Activated naive CD4-positive, alpha-beta T cell treated with anti-CD3 and anti-CD28 coated beads, Interleukin-2, amount 50 U/mL, for 16 hours (primary cell): ENCODE results near the gene MYL5.
"Not testable (repeated sequence)": the region's sequence is repeated elsewhere in the genome, so short reads cannot be mapped to it uniquely, and the experiment has no call there.

Source experiments
- DNase-seq: peaks from one replicate; pipeline ENCODE4 v3.0.0-alpha.2; 2020

MYL5 gene

DNA sequence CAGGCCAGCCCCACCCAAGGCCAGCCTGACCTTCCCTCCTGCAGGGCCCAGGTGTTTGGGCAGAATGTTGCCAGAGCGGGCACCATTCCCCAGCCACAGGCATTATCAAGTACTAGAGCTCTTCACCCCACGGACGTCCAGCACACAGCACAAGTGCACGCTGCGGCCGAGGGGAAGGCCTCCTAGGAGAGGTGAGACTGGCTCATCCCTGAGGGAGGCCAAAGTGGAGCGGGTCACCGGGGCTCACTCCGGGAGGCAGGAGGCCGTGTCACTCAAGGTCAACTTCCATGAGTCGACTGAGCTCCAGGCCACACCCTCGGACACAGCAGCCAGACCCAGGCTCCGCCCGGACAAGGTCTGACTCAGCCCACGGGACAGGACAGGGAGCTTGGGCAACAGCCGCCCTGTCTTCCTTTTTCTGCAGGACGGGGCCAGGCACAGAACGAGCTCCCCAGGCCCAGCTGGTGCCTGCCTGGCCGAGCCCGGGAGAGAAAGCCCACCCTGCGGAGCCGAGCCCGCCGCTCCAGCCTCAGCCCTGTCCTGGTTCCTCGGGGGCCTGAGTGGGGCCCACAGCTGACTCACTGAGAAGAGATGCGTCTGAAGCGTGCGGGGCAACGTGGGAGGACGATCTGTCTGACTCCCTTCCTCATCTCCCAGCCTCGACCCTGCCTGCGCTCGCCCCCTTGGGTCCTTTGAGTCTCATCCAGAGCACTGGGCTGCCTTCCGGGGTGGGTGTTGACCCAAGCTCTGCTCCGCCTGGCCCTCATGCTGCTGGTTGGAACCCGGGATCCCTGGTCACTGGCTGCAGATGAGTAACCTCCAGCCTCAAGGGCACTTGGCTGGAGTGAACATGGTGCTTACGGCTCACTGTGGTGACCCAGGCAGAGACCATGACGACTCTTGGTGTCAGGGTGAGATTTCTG lies 13.0 kb downstream of the MYL5 start:
- no peak for DNase-seq

DNA sequence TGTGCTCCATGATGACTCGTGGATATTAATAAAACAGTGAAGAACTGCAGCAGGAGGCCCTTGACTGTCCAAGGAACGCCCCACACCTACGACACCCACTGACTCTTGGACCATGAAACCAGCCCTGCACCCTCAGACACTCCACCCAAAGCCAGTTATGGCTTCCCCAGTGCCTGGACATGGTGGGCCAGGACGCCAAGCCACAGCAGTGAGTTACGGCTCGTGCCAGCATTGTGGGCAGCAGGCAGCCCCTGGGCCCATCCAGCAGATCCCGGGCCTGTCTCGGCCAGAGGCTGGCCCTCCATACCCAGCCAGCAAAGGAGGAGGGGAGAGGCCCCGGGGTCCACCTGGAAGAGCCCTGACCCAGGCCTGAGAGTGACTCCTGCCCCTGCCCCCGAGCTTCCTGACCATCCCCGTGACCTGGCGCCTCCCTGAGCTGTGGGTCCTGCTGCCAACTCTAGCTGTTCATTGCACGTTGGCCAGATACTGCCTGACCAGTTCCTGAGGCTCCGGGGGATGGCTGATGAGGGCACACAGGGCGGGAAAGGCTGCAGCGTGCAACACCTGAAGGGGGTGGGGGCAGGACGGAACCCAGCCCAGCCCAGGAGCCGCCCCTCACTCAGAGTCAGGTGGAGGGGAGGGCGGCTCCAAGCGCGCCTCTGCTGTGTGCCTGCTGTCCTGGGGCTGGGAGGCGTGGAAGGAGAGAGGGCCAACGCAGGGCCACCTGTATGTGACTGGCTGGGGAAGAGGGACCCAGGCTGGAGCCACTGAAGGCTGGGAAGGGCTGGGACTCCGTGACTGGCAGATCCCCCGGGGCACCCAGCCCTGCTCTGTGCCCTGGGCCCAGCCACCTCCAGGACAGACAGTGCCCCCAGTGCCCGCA lies 13.9 kb downstream of the MYL5 start:
- no peak for DNase-seq

DNA sequence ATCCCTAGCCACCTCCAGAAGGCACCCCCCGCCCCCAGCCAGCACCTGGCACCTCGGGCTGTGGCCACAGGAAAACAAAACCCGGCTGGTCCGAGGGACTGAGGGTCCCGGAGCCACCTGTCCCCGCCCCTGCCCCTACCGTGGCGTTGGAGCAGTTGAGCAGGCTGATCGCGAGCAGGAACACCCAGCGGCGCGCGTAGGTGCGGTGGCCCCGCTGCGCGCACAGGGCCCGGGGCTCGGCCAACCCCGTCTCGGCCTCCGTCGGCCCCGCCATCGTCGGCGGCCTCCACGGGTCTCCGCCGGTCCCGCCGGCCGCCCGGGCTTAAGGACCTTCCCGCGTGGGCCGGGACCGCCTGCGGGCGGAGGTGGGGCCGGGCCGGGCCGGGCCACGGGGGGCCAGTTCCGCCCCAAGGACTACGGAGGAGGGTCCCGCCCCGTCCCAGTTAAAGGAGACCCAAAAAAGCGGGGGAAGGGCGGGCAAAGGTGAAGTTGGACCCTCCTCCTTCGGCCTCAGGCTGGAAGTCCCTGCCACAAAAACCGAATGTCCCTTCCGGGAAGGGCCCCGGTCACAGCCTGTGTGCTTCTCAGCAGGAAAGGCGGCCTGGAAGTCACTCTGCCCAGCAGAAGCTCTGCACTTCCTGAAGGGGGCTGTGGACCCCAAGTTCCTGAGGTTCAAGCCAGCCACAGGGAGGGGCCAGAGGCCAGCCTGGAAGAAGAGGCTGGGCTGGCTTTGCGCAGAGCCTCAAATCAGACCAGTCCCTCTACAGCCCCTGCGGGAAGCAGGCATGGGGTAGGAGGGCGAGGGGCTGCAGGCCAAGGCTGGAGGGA lies 14.7 kb downstream of the MYL5 start, which contains the start of gene SLC49A3:
Gene SLC49A3, minus strand, starts transcription at position 298 of the 828 bp plus-strand sequence. Its CDS starts 24 bp downstream, at position 274.
- DNase-seq: peak; percentile 8

DNA sequence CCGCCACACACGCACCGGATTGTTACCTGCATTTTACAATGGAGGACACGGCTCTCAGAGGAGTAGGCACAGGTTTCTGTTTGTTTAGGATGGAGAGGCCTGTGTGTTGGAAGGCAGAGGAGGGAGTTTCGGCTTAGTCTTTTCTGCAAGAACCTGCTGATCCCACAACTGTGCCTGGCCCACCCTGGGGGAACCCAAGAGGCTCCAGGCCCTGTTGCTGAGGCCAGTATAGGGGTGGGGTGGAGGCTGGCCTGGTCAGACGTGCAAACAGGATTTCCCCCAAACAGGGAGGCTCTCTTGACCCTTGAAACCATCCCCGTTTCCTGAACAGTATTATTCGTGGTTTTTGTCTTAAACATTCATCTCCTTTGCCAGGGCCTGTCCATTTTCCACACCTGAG lies 15.4 kb downstream of the MYL5 start:
- DNase-seq: no peak

DNA sequence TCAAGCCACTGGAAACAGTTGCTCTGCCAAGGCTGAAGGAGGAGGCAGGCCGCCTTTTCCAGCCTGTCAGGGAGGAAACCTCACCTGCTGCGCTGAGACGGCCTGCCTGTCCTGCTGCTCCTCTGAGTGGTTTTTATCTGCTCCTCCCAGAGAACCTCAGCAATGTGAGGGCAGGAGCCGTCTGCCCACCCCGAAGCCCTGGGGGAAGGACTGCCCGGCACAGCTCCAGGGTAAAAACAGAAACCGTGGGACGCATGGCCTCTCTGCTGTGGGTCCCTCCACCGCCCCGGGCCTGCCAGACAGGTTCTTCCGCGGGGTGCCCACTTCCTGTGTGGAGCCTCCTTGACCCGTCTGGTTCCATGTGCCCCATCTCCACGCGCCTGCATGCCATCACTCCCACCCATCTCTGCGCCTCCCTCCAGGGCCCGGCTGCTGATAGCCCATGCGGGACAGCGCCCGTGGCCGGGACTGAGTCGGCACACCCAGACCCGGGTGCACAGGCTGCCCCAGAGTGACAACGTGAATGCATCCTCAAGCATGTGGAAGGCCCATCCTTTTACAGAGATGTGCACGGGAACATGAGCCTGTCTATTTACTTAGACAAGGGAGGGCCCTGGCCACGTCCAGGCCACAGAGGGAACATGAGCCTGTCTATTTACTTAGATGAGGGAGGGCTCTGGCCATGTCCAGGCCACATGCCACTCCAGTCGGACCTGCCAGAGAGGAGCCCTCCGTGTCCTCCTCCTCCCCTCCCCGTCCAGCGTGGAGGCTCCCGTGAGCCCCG lies 18.6 kb downstream of the MYL5 start:
- no peak for DNase-seq

DNA sequence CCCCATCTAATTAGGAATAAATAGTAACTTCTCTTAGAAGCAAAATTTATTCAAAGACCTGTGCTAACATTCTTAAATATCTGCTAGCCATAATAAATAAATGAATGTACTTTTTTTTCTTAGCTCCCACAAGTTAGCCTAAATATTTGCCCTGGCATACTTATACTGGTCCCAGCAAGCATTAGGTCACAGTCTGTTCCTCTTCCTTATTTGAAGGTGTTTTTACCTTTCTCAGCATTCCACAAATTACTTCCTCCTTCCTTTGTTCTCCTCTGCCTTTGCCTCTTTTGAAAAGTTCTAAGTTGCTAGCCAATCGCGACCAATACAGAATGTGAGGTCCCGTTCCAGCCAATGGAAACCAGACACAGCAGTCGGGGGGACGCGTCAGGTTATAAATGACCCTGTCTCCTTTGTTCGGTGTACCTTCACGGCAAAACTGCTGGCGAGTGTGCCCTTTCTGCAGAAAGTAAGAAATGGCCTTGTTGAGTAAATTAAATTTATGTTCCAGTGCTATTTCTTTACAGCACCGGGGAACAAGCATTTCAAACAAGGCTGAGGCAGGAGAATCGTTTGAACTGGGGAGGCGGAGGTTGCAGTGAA lies 20.1 kb downstream of the MYL5 start:
- DNase-seq: not testable (repeated sequence)

DNA sequence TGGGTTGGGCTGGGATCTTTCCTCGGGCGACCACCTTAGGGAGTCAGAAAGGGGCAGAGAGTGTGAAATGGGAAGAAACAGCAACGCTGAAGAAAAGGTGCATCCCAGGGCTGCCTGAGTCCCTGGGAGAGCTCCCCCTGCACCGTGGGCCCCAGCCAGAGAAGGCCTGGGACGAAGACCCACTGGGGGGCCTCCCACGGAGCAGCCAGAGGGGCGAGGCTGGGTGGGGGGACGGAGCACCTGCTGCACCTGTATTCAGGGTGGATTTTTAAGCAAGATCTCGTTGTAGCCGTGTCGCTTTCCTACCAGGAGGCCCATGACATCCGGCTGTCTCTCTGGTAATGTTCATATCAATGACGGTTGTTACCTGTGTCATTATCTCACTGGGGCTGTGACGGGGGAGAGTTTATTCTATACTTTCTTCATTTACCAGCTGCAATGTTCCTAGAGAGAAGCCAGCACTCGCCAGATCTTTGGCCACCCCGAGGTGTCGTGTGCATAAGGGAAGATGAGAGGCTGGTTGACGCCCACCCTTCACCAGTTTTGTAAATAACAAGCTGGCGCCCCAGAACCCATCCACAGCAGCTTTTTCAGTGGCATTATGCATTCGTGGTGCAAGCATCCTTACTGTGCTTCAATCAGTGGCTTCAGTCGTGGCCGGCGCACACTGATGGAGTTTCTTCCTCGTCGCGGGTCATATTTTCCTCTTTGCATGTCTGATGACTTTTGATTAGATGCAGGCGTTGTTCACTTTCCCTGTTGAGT lies 25.7 kb downstream of the MYL5 start:
- DNase-seq: no peak

DNA sequence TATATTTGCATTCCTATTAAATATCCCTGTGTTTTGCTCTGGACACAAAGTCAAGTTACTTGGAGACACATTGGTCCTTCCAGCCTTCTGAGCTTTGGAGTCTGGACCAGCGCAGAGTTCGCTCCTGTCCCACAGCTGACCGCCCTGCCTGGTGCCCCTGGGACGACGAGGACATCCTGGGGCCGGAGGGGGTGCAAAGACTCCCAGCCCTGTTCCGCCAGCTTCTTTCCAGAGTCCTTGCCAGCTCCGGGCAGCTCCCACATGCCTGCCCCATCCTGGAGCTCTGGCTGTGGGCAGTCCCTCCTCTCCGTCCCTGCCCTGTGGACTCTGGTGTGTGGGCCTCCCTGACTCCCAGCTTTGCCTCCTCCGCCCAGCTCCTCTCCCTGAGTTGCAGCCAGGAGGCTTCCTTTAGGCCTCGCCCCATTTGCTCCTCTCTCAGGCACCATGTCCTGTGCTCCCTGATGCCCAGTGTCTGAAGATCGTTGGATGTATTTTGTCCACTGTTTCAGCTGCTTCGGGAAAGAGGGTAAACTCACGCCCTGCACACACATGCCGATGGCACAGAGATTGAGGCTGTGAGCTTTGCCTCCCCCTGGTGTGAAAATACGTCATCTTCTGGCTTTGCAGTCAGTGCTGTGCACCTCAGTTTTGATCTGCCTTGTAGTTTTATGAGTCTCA lies 26.4 kb downstream of the MYL5 start:
- DNase-seq: no peak

DNA sequence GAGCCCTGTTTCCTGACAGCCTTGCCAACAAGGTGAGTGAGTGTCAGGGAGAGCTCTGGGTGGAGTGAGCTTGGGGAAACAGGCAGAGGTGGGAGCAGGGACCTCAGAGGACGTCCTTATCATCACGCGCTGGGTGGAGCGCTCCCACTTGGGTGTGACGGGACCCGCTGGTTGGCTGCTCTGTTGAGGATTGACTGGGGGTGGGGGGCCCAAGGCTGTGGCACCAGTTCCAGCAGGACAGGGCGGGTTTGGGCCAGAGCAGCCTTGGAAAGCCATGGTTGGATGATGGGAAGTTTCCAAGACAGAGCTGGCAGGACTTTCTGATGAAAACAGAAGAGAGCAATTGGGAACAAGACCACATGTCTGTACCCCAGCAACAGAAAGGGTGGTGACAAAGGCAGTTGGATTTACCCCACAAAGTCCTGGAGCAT lies 28.3 kb downstream of the MYL5 start:
- no peak for DNase-seq

DNA sequence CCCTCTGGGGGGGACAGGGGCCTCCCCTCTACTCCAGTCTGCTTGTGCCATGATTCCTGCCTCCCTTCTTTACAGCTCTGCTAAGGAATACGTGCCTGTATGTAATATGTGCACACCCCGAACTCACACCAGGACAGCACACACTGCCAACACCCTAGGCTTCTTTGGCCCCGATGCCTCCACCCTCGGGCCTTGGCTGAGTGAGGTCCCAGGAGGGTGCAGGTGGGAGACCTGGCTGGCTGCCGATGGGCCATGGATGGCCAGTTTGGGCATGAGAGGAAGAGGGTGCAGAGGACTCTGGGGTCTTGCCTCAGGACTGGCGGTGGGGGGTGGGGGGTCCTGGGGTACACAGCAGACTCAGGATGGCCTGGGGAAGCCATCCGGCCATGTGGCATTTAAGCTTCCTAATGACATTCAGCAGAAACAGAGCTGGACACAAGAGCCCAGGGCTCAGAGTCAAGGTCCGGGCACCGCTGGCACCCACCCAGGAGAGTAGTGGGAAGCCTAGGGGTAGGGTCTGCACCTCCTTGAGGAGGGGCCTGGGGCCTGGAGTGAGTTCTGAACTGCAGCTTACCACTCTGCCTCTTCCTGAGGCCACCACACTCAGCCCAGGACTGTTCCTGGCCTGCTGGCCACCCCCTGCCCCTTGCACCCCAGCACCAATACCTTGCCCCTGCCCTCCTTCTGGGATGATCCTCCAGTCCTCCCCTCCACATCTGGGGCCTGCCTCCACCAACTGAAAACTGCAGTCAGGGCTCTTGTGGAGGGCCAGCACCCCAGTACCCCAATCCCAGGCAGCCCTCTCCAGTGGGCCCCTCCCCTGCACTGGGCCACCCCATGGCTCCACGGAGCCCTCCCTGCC lies 29.2 kb downstream of the MYL5 start:
- DNase-seq: no peak

DNA sequence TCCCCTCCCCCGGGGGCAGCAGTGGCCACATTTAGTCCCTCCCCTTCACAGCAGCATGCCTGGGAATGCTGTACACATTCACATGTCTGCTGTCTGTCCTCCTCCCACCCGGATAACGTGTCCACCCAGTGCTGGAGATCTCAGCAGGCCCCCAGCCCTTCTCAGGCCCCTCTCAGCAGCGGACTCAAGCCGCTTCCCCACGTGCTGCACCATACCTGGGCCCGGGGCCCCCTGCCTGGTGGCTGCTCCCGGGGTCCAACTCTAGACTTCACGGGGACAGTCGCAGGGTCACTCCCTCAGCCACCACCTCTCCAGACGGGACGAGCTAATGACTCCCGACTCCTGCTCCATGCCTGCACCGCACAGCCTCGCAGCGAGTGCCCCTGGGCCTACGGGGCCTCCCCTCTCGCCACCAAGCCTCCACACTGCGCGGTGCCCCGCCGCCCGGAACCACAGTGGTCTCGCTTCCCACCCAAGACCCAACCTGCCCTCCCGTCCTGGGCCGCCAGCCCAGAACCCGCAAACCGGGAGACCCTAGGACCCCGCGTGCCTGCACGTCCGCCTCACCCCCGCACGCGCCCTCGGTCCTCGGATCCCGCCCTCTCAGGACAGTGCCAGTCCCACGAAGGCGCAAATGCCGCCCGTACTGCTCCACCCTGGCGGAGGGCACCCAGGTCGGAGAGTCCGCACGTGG lies 30.0 kb downstream of the MYL5 start:
- DNase-seq: no peak

DNA sequence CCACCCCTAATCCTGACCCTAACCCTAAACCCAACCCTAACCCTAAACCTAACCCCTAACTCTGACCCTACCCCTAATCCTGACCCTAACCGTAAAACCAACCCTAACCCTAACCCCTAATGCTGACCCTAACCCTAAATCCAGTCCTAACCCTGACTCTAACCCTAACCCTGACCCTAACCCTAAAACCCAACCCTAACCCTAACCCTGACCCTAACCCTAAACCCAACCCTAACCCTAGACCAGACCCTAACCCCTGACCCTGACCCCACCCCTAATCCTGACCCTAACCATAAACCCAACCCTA lies 30.6 kb downstream of the MYL5 start:
- no peak for DNase-seq

DNA sequence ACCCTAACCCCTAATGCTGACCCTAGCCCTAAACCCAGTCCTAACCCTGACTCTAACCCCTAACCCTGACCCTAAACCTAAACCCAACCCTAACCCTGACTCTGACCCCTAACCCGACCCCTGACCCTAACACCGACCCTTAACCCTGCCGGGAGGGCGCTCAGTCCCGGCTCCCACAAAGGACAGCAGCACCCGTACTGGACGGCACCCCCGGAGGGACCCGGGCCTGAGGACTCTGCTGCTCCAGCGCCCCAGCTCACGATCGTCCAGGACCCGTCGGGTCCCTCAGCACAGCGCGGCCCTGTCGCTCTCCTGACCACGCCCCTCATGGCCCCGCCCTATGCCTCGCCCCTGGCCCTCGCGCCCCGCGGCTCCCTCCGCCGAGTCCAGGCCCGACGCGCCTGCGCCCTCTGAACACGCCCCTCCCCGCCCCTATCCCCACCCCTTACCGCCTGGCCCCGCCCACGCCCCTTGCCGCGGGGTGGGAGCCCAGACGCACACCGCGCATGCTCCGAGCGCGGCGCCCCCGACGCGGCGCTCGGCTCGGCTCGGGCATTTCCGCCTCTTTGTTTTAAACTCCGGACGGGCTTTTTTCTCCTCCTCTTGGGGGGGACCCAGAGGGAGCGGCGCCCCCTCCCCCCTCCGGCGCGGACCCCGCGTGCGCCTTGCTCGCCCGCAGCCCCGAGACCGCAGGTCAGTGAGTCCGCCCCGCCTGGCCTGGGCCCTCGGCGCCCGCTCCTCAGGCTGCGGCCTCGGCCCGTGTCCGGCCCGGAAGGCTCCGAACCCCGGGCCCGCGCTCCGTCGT lies 31.1 kb downstream of the MYL5 start, which contains the start of gene PCGF3:
Gene PCGF3, plus strand, starts transcription at position 555 of the 805 bp plus-strand sequence. CDS start 27,849 bp downstream, outside the sequence.
- DNase-seq: peak; percentile 97

DNA sequence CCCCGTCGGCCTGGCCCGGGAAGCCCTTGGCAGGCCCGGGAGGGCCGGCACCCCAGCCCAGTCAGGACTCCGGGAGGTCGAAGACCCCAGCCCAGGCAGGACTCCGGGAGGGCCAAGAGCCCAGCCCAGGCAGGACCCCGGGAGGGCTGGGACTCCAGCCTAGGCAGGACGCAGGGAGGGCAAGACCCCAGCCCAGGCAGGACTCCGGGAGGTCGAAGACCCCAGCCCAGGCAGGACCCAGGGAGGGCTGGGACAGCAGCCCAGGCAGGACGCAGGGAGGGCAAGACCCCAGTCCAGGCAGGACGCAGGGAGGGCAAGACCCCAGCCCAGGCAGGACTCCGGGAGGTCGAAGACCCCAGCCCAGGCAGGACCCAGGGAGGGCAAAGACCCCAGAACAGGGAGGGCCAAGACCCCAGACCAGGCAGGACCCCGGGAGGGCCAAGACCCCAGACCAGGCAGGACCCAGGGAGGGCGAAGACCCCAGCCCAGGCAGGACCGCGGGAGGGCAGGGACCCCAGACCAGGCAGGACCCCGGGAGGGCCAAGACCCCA lies 31.8 kb downstream of the MYL5 start:
- not testable (repeated sequence) for DNase-seq

DNA sequence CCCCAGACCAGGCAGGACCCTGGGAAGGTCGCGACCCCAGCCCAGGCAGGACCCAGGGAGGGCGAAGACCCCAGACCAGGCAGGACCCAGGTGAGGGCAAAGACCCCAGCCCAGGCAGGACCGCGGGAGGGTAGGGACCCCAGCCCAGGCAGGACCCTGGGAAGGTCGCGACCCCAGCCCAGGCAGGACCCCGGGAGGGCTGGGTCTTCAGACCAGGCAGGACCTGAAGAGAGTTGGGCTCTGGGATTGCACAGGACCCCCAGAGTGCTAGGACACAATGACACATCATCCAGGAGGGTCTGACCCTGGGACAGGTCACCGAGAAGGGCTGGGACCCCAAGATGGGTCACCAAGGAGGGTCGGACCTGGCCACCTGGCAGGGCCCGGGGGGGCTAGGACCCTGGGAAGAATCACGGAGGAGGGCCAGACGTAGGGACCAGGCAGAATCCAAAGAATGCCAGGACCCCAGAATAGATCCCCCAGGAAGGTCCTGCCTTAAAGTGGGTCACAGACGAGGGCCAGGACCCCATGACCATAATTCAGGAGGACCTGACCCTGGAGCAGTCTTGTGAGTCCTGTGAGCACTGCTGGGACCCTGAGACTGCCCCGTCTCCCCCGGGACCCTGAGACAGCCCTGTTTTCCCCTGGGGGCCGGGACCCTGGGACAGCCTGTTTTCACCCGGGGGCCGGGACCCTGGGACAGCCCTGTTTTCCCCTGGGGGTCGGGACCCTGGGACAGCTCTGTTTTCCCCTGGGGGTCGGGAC lies 32.7 kb downstream of the MYL5 start:
- DNase-seq: no peak

DNA sequence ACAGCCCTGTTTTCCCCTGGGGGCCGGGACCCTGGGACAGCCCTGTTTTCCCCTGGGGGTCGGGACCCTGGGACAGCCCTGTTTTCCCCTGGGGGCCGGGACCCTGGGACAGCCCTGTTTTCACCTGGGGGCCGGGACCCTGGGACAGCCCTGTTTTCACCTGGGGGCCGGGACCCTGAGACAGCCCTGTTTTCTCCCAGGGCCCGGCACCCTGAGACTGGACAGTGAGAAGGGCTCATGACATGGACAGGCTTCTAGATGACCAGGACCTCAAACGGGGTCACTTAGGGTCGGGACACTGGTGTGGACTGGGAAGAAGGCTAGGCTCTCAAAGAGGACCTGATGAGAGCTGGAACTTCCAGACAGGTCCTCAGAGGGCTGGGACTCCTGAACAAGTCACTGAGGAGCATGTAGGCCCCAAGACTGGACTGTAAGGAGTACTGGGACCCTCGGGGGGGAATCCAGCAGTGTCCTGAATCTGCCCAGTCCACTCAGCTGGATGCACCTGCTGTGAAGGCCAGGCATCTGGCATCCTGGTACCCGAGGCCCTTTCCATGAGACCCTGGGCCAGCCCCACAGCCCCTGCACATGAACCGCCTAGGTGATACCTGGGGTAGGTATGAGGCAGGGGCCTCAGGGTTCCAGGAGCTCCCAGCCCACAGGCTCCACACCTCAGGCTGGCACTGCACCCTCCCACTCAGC lies 33.7 kb downstream of the MYL5 start:
- DNase-seq: no peak
